Stimulated activated CD4-positive, alpha-beta T cell treated with anti-CD3 and anti-CD28 coated beads, Interleukin-2, amount 100 ng/mL, for 24 hours (primary cell): Measurements from ENCODE around the gene ALDH1L1.
"Not testable (repeated sequence)": the region's sequence is repeated elsewhere in the genome, so short reads cannot be mapped to it uniquely, and the experiment has no call there.

ENCODE experiments used
- DNase-seq, 2 donors: peaks; one replicate each; pipeline ENCODE4 v3.0.0-alpha.2; 2020

The ALDH1L1 gene

GRCh38 chr3:126081618-126082361, 98.6 kb downstream of the ALDH1L1 start:
- no peak for DNase-seq

- no peak for DNase-seq
Measured at GRCh38 chr3:126080970-126081369, 99.4 kb downstream of the ALDH1L1 start.

- DNase-seq: no peak
Measured at GRCh38 chr3:126078866-126079265, 101.5 kb downstream of the ALDH1L1 start.

- DNase-seq: no peak
Measured at GRCh38 chr3:126077754-126078153, 102.6 kb downstream of the ALDH1L1 start.

GRCh38 chr3:126076140-126076539, 104.2 kb downstream of the ALDH1L1 start:
- DNase-seq: no peak

GRCh38 chr3:126070146-126070545, 110.2 kb downstream of the ALDH1L1 start:
- no peak for DNase-seq

GRCh38 chr3:126067959-126068358, 112.4 kb downstream of the ALDH1L1 start:
- DNase-seq: no peak

GRCh38 chr3:126066676-126067075, 113.7 kb downstream of the ALDH1L1 start:
- DNase-seq: not testable (repeated sequence)

GRCh38 chr3:126065876-126066275, 114.5 kb downstream of the ALDH1L1 start:
- no peak for DNase-seq

GRCh38 chr3:126064627-126065258, 115.6 kb downstream of the ALDH1L1 start:
- DNase-seq: no peak

- no peak for DNase-seq
Measured at GRCh38 chr3:126063358-126063965, 116.9 kb downstream of the ALDH1L1 start.

GRCh38 chr3:126061301-126062032, 118.9 kb downstream of the ALDH1L1 start:
- DNase-seq: no peak

- DNase-seq: no peak
Measured at GRCh38 chr3:126060613-126061145, 119.7 kb downstream of the ALDH1L1 start.

- DNase-seq: no peak
Measured at GRCh38 chr3:126058666-126059065, 121.7 kb downstream of the ALDH1L1 start.

GRCh38 chr3:126057936-126058335, 122.5 kb downstream of the ALDH1L1 start:
- DNase-seq: no peak

GRCh38 chr3:126057501-126057819, 122.9 kb downstream of the ALDH1L1 start:
- DNase-seq: no peak

GRCh38 chr3:126056681-126057500, 123.5 kb downstream of the ALDH1L1 start:
- no peak for DNase-seq

- DNase-seq: no peak
Measured at GRCh38 chr3:126056088-126056487, 124.3 kb downstream of the ALDH1L1 start.

GRCh38 chr3:126054870-126055269, 125.5 kb downstream of the ALDH1L1 start:
- DNase-seq: no peak

GRCh38 chr3:126053949-126054569, 126.3 kb downstream of the ALDH1L1 start:
- no peak for DNase-seq
